ENCODE data around the gene CFAP141.

CFAP141 gene

DNA sequence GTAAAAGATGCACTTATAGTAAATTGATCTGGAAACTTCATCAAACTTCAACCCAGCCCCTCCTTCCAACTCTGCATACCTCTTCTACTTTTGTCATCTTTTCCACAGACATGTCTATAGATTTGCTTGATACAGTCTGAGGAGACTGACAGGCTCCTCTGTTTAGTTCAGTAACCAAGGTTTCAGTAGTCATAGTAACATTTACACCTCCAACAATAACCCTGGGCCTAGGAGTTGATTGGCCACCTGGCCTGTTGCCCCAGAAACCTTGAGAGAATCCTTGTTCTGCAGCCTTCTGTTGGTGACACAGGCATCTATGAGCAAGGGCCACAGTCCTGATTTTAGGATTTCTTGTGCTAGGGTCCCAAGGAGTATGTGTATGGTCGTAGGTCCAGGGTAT, at the start of gene CFAP141:
TSS of gene CFAP141 (minus strand) at position 138 of the 400 bp plus-strand sequence. CDS start at position 112, 26 bp downstream.
- TF ChIP-seq, protein P1, sequence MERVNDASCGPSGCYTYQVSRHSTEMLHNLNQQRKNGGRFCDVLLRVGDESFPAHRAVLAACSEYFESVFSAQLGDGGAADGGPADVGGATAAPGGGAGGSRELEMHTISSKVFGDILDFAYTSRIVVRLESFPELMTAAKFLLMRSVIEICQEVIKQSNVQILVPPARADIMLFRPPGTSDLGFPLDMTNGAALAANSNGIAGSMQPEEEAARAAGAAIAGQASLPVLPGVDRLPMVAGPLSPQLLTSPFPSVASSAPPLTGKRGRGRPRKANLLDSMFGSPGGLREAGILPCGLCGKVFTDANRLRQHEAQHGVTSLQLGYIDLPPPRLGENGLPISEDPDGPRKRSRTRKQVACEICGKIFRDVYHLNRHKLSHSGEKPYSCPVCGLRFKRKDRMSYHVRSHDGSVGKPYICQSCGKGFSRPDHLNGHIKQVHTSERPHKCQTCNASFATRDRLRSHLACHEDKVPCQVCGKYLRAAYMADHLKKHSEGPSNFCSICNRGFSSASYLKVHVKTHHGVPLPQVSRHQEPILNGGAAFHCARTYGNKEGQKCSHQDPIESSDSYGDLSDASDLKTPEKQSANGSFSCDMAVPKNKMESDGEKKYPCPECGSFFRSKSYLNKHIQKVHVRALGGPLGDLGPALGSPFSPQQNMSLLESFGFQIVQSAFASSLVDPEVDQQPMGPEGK (CRISPR knock-in tag; IDR thresholded peaks at IDR 0.05; ENCODE audit: borderline replicate concordance): no peak
- TF ChIP-seq TOX (CRISPR knock-in tag; IDR thresholded peaks at IDR 0.05; ENCODE audit: borderline replicate concordance): no peak
- TF ChIP-seq TCF4 (CRISPR knock-in tag; IDR thresholded peaks at IDR 0.05; ENCODE audit: borderline replicate concordance): no peak
- ATAC-seq: peak; percentile 60

DNA sequence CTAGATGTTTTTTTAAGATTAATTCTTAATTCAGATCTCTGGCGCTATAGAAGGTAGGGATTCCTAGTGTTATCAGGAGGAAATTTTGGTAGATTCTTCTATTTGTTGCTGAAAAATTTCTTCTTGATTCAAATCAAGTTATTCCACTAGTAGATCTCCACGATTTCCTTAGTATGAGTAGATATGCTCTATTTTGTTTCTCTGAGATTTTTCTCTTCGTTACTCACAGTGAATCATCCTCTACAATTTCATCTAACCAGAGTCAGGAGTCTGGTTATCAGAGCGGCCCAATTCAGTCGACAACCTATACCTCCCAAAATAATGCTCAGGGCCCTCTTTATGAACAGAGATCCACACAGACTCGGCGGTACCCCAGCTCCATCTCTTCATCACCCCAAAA, 47.5 kb upstream of the CFAP141 start:
- ATAC-seq: peak; percentile 23; the same call in 2 of the 3 replicates
- TF ChIP-seq, protein P2, sequence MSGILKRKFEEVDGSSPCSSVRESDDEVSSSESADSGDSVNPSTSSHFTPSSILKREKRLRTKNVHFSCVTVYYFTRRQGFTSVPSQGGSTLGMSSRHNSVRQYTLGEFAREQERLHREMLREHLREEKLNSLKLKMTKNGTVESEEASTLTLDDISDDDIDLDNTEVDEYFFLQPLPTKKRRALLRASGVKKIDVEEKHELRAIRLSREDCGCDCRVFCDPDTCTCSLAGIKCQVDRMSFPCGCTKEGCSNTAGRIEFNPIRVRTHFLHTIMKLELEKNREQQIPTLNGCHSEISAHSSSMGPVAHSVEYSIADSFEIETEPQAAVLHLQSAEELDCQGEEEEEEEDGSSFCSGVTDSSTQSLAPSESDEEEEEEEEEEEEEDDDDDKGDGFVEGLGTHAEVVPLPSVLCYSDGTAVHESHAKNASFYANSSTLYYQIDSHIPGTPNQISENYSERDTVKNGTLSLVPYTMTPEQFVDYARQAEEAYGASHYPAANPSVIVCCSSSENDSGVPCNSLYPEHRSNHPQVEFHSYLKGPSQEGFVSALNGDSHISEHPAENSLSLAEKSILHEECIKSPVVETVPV (CRISPR knock-in tag; IDR thresholded peaks at IDR 0.05): no peak
- TF ChIP-seq RARB (CRISPR knock-in tag; IDR thresholded peaks at IDR 0.05) (no peak), SNAI2 (CRISPR knock-in tag; IDR thresholded peaks at IDR 0.05) (no peak), CSDC2 (CRISPR knock-in tag; IDR thresholded peaks at IDR 0.05) (no peak)

DNA sequence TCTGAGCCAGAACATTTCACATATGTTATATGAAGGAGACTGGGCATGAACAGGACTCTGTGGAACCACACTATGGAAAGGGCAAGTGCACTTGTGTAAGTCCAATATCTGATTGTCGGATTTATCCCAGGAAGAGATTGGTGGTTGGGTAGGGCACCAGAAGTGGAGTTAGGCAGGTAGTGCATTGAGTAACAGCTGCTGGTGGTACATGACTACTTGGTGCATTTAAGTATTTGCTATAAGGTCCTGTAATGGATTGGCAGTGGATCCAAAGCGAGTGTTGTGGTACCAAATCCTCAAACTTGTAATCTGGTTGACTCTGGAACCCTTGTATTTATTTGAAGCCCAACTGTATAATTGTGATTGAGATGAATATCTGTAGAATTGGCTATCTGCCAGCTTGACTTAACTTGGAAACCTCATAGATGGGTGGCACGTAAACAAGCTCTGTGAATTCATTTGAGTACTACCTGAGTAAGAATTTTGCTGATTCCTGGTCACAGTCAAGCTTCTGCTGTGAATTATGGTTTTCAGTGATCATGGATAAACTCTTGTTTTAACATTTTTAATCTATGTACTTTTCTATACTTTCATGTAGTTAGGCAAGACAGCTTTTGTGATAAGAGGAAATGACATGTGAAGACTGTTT, 35.7 kb upstream of the CFAP141 start:
- no peak for TF ChIP-seq ZNF565 (CRISPR knock-in tag; conservative IDR thresholded peaks at IDR 0.05; ENCODE audit: low read depth)
- TF ChIP-seq ARNTL (CRISPR knock-in tag; IDR thresholded peaks at IDR 0.05; ENCODE audit: borderline replicate concordance, low read depth): no peak
- no peak for TF ChIP-seq TOX (CRISPR knock-in tag; IDR thresholded peaks at IDR 0.05; ENCODE audit: borderline replicate concordance)
- no peak for TF ChIP-seq ZNF8 (CRISPR knock-in tag; IDR thresholded peaks at IDR 0.05)
- no peak for TF ChIP-seq OSR1 (CRISPR knock-in tag; IDR thresholded peaks at IDR 0.05)
- TF ChIP-seq, protein P3, sequence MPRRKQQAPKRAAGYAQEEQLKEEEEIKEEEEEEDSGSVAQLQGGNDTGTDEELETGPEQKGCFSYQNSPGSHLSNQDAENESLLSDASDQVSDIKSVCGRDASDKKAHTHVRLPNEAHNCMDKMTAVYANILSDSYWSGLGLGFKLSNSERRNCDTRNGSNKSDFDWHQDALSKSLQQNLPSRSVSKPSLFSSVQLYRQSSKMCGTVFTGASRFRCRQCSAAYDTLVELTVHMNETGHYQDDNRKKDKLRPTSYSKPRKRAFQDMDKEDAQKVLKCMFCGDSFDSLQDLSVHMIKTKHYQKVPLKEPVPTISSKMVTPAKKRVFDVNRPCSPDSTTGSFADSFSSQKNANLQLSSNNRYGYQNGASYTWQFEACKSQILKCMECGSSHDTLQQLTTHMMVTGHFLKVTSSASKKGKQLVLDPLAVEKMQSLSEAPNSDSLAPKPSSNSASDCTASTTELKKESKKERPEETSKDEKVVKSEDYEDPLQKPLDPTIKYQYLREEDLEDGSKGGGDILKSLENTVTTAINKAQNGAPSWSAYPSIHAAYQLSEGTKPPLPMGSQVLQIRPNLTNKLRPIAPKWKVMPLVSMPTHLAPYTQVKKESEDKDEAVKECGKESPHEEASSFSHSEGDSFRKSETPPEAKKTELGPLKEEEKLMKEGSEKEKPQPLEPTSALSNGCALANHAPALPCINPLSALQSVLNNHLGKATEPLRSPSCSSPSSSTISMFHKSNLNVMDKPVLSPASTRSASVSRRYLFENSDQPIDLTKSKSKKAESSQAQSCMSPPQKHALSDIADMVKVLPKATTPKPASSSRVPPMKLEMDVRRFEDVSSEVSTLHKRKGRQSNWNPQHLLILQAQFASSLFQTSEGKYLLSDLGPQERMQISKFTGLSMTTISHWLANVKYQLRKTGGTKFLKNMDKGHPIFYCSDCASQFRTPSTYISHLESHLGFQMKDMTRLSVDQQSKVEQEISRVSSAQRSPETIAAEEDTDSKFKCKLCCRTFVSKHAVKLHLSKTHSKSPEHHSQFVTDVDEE (CRISPR knock-in tag; IDR thresholded peaks at IDR 0.05): no peak

DNA sequence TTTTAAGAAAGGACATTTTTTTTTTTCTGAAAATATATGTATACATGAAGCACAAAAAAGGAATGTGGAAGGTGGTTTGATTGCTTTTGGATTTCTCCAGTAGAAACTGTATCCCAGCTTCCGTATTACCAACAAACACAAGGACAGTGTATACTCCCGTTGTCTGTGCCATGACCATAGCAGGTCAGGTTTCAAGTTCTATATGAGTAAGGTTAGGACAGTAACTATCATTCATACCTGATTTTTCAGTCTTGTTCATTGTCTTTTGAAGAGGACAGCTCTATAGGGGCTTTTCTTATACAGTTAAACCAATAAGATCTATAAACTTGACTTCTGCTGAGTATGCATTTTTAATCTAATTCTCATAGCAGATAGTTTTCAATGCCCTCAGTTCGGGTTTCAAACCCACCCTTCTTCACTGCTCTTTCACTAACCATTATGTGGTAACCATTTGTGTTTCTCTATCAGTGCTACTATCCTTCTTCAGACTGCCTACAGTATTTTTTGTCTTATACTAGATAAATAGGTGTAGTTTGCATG, 34.2 kb upstream of the CFAP141 start:
- no peak for TF ChIP-seq OSR1 (CRISPR knock-in tag; IDR thresholded peaks at IDR 0.05)
- ATAC-seq: no peak

More for the DNA sequence above, 35.7 kb upstream of the CFAP141 start:
- ATAC-seq: no peak

DNA sequence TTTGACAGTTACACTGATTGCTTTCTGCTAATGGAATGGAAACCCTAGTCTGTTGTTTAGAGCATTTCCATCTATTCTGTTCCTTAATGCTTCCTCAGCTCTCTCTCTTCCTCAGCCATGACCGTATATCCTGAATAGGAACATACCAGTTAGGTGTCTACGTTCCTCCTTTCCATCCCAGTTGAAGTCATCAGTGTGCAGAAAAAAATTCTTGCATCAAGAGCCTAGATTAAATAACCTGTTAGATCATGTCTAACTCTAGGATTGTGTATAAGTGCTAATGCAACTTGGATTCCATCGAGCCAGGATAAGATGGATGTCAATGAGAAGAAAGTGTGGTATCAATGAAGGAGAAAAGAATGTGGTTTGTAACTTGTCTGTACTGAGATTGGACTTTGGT, 33.4 kb upstream of the CFAP141 start:
- ATAC-seq: no peak
- TF ChIP-seq PPARA (CRISPR knock-in tag; IDR thresholded peaks at IDR 0.05; ENCODE audit: borderline replicate concordance) (no peak), TCF4 (CRISPR knock-in tag; IDR thresholded peaks at IDR 0.05; ENCODE audit: borderline replicate concordance) (no peak), ZNF8 (CRISPR knock-in tag; IDR thresholded peaks at IDR 0.05) (no peak), TOX (CRISPR knock-in tag; IDR thresholded peaks at IDR 0.05; ENCODE audit: borderline replicate concordance) (no peak), SNAI2 (CRISPR knock-in tag; IDR thresholded peaks at IDR 0.05) (no peak), ISL1 (CRISPR knock-in tag; IDR thresholded peaks at IDR 0.05) (no peak), ZFP30 (CRISPR knock-in tag; IDR thresholded peaks at IDR 0.05) (no peak), BACH2 (CRISPR knock-in tag; IDR thresholded peaks at IDR 0.05; ENCODE audit: borderline replicate concordance) (no peak), ZFP3 (CRISPR knock-in tag; IDR thresholded peaks at IDR 0.05) (no peak), ESRRG (CRISPR knock-in tag; IDR thresholded peaks at IDR 0.05) (no peak), GLIS3 (CRISPR knock-in tag; IDR thresholded peaks at IDR 0.05) (no peak), ZNF70 (CRISPR knock-in tag; IDR thresholded peaks at IDR 0.05) (no peak), ARNTL (CRISPR knock-in tag; IDR thresholded peaks at IDR 0.05; ENCODE audit: borderline replicate concordance, low read depth) (no peak)
- TF ChIP-seq, protein P1 (CRISPR knock-in tag; IDR thresholded peaks at IDR 0.05; ENCODE audit: borderline replicate concordance): no peak
- TF ChIP-seq, protein P4, sequence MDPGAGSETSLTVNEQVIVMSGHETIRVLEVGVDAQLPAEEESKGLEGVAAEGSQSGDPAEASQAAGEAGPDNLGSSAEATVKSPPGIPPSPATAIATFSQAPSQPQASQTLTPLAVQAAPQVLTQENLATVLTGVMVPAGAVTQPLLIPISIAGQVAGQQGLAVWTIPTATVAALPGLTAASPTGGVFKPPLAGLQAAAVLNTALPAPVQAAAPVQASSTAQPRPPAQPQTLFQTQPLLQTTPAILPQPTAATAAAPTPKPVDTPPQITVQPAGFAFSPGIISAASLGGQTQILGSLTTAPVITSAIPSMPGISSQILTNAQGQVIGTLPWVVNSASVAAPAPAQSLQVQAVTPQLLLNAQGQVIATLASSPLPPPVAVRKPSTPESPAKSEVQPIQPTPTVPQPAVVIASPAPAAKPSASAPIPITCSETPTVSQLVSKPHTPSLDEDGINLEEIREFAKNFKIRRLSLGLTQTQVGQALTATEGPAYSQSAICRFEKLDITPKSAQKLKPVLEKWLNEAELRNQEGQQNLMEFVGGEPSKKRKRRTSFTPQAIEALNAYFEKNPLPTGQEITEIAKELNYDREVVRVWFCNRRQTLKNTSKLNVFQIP (CRISPR knock-in tag; IDR thresholded peaks at IDR 0.05; ENCODE audit: borderline replicate concordance, low read depth): no peak
- TF ChIP-seq, protein P3 (CRISPR knock-in tag; IDR thresholded peaks at IDR 0.05): no peak
